GM12878 (cell line): ENCODE measurements around the gene PAX2.

Experiments
- BRCA1 ChIP-seq: IDR thresholded peaks from 2 replicates; pipeline ENCODE4 v1.6.1; 2011; ENCODE audit warnings: low read depth, low read length, improper control_type of control experiment
- HDGF ChIP-seq: fragments of 450-650 bp; IDR thresholded peaks from 2 replicates; pipeline ENCODE4 v1.6.1; 2016; ENCODE audit warnings: antibody characterized with exemption
- JUND ChIP-seq: IDR thresholded peaks from 2 replicates; pipeline ENCODE4 v1.6.1; 2012; ENCODE audit warnings: low read depth, mild to moderate bottlenecking, low read length, improper control_type of control experiment, moderate library complexity
- MYC ChIP-seq: IDR thresholded peaks from 2 replicates; pipeline ENCODE4 v1.6.1; 2011; ENCODE audit warnings: mild to moderate bottlenecking, low read length, moderate library complexity, inconsistent platforms; ENCODE audit not compliant: insufficient read depth, insufficient replicate concordance, insufficient read length, severe bottlenecking
- ZNF274 ChIP-seq: IDR thresholded peaks from one replicate; pipeline ENCODE4 v1.8.0; 2011; ENCODE audit not compliant: insufficient read length, insufficient read depth

- TF ChIP-seq HDGF (no peak), BRCA1 (no peak), JUND (no peak), MYC (no peak), ZNF274 (no peak)
Measured at GRCh38 chr10:100749059-100749308, 3.6 kb downstream of the PAX2 start.
